Kidney capillary endothelial cell (primary cell): Measurements from ENCODE around the gene USHBP1.

ENCODE experiments used
- DNase-seq: peaks from one replicate; pipeline ENCODE4 v3.0.0-alpha.2; 2018; ENCODE audit warnings: low spot score

The USHBP1 gene

GRCh38 chr19:17210296-17210695 is 54.2 kb downstream of the USHBP1 start:
- no peak for DNase-seq

GRCh38 chr19:17209126-17210036 is 55.2 kb downstream of the USHBP1 start:
- no peak for DNase-seq

DNA sequence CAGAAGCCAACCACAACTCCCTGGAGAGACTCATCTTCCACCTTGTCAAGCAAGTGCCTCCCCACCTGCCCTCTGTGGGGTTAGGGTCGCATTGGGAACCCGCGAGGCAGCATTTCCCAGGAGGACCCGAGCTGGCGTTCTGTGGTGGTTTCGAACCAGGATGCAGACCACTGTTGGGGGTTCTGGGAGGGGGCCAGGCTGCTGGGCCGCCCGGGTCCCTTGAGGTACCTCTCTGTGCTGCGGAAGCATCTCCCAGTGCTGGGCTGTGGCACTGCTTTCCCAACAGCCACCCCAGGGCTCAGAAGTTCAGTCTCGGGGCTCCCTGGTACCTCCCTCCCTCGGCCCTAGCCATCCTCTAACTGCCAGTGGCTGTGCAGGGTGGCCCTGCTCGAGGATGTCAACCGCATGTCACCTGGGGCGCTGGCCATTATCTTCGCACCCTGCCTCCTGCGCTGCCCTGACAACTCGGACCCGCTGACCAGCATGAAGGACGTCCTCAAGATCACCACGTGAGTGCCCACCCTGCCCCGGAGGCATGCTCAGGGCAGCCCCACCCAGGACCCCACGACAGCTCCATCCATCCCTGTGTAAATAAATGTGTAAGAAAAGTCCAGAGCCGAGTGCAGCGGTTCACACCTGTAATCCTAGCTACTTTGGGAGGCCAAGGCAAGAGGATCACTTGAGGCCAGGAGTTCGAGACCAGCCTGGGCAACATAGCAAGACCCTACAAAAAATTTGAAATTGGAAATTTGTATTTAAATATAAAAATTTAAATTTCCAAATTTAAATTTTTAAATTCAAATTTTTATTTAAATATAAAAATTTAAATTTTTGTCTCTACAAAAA is 57.6 kb downstream of the USHBP1 start:
- no peak for DNase-seq

DNA sequence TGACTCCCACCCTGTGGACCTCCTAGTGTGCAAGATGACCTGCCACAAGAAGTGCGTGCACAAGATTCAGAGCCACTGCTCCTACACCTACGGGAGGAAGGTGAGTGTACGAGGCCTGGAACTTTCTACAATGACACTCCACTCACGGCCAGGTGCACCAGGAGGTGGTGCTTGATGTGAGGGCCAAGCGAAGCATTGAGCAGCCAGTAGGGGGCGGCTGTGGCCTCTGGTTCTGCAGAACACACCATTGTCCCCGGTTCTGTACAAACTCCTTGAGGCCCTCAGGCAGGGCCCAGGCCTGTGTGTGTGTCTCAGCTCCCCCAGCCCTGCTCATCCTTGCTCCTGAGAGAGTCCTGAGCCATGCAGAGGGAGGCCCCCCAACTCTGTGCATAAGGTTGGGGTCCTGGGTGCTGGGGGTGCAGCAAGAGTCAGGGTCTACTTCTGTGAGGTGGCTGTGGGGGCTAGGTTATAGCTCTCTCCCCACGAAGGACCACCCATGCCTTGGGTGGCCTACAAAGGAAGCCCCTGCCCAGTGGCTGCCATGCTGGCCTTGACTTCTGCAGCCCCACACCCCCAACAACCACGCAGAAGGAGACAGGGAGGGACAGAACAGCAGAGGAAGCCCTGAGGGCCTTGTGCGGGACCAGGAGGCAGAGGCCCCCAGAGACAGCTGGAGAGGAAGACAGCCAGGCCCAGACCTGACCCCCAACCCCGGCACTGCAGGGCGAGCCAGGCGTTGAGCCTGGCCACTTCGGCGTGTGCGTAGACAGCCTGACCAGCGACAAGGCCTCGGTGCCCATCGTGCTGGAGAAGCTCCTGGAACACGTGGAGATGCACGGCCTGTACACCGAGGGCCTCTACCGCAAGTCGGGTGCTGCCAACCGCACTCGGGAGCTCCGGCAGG is 59.1 kb downstream of the USHBP1 start:
- DNase-seq = no peak

- DNase-seq = no peak
Observed at GRCh38 chr19:17202713-17203112, 61.8 kb downstream of the USHBP1 start.

GRCh38 chr19:17202249-17202648 is 62.3 kb downstream of the USHBP1 start:
- DNase-seq = no peak

DNA sequence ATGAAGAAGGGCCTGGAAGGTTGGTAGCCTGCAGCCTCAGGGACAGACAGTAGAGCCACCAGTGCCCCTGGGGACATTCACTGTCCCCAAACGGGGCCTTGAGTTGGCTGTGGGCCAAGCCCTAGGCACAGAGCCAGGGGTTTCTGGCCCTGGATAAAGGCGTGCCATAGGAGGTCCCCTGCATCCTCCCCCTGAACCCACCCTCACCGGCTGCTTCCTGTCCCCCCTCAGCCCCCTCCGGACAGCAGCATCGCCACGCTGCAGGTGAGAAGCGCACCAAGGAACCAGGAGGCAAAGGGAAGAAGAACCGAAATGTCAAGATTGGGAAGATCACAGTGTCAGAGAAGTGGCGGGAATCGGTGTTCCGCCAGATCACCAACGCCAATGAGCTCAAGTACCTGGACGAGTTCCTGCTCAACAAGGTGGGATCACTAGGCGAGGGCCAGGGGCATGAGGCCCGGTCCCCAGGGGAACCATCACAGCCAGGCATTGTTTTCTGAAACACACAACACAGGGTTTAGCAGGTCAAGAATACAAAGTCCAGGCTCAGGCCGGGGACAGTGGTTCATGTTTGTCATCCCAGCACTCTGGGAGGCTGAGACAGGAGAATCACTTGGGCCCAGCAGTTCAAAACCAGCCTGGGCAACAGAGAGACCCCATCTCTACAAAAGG is 64.0 kb downstream of the USHBP1 start:
- no peak for DNase-seq
